BLaER1 treated with 17β-estradiol and CSF1 and Interleukin-3, amounts not matched to agents 10 nM and 100 nM (cell line): ENCODE results near the gene PARP1.

Experiments
- H3K27ac ChIP-seq, 11 experiments: shearing (Covaris generic); formaldehyde crosslinking; 2 replicates each; pipeline ENCODE4 v1.8.1; 2022
- H3K27me3 ChIP-seq, 11 experiments: shearing (Covaris generic); formaldehyde crosslinking; 2 replicates each; pipeline ENCODE4 v1.8.1; 2022
- H3K36me3 ChIP-seq, 11 experiments: shearing (Covaris generic); formaldehyde crosslinking; 2 replicates each; pipeline ENCODE4 v1.8.1; 2022
- H3K4me1 ChIP-seq, 10 experiments: shearing (Covaris generic); formaldehyde crosslinking; 2 replicates each; pipeline ENCODE4 v1.8.1; 2022
- H3K4me2 ChIP-seq, 11 experiments: shearing (Covaris generic); formaldehyde crosslinking; 2 replicates each; pipeline ENCODE4 v1.8.1; 2022
- H3K4me3 ChIP-seq, 10 experiments: shearing (Covaris generic); formaldehyde crosslinking; 2 replicates each; pipeline ENCODE4 v1.8.1; 2022
- H3K9ac ChIP-seq, 11 experiments: shearing (Covaris generic); formaldehyde crosslinking; 2 replicates each; pipeline ENCODE4 v1.8.1; 2022
- H3K9me3 ChIP-seq, 11 experiments: shearing (Covaris generic); formaldehyde crosslinking; replicated peaks in 1 of 11; 2 replicates each; pipeline ENCODE4 v1.8.1; 2022
- H4K20me1 ChIP-seq, 11 experiments: shearing (Covaris generic); formaldehyde crosslinking; 2 replicates each; pipeline ENCODE4 v1.8.1; 2022
- Cebpa-rat ChIP-seq, 11 experiments: shearing (Covaris generic); IDR thresholded peaks; 2 replicates each; pipeline ENCODE4 v1.8.1; 2022

PARP1 gene

GRCh38 chr1:226363801-226364513 is 43.9 kb downstream of the PARP1 start:
- H3K4me1 ChIP-seq: peaks cover 8 to 34% (median 22%) of the 10 kb centered on the region in 10 experiments
- no peaks in the 10 kb centered on the region for H3K9me3 ChIP-seq
- no peak overlapping the region for H3K4me3 ChIP-seq
- no peak for TF ChIP-seq Cebpa-rat (IDR thresholded peaks at IDR 0.05)
- no peaks in the 10 kb centered on the region for H3K27me3 ChIP-seq
- no peak overlapping the region for H3K4me2 ChIP-seq
- peaks cover 3 to 77% (median 30%) of the 10 kb centered on the region in 11 experiments; a peak in 17 of 22 replicates for H4K20me1 ChIP-seq
- no peak overlapping the region for H3K9ac ChIP-seq
- H3K27ac ChIP-seq: peak overlapping the region in 3 of 11 experiments; percentile 8 to 24 (median 13); a peak in 1 of 22 replicates
- peaks cover 99 to 100% (median 100%) of the 10 kb centered on the region in 11 experiments for H3K36me3 ChIP-seq

DNA sequence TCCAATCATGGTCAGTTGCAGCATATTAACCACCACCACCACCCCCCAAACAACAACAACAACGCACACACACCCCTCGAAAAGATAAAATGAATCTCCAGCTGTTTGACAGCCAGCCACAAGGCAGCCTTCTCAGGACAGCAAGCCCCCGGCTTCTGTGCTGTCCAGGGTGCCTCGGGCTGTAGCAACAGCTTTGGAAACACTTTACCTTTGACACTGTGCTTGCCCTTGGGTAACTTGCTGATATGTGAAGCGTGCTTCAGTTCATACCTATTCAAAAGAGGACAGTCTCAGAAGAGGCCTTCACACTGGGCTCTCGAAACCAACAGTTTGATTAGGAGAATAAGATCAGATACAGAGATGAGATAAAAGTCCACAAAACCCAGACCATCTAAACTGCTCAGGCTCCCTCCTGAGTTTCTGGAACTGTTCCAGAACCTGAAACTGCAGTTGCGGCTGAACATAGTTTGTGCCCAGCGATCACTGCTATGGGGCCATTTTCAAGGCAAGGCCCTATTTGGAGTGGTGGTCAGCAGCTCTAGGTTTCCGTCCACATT is 44.9 kb downstream of the PARP1 start:
- Histone ChIP-seq H3K4me3 (no peak overlapping the region), H3K4me1 (peaks cover 0 to 34% (median 19%) of the 10 kb centered on the region in 10 experiments; a peak in 18 of 20 replicates), H3K4me2 (no peak overlapping the region), H3K9me3 (no peaks in the 10 kb centered on the region), H3K27ac (no peak overlapping the region), H3K36me3 (peaks cover 99 to 100% (median 100%) of the 10 kb centered on the region in 11 experiments), H3K27me3 (no peaks in the 10 kb centered on the region), H3K9ac (no peak overlapping the region), H4K20me1 (peaks cover 0 to 67% (median 22%) of the 10 kb centered on the region in 11 experiments; a peak in 13 of 22 replicates)
- TF ChIP-seq Cebpa-rat (IDR thresholded peaks at IDR 0.05): no peak

GRCh38 chr1:226362361-226362760 is 45.5 kb downstream of the PARP1 start:
- H3K9ac ChIP-seq: no peak overlapping the region
- peaks cover 6 to 34% (median 18%) of the 10 kb centered on the region in 10 experiments for H3K4me1 ChIP-seq
- H3K4me2 ChIP-seq: no peak overlapping the region
- peaks cover 0 to 66% (median 17%) of the 10 kb centered on the region in 11 experiments; a peak in 13 of 22 replicates for H4K20me1 ChIP-seq
- H3K36me3 ChIP-seq: peaks cover 97 to 100% (median 100%) of the 10 kb centered on the region in 11 experiments
- H3K9me3 ChIP-seq: no peaks in the 10 kb centered on the region
- H3K27me3 ChIP-seq: no peaks in the 10 kb centered on the region
- no peak for TF ChIP-seq Cebpa-rat (IDR thresholded peaks at IDR 0.05)
- no peak overlapping the region for H3K4me3 ChIP-seq
- no peak overlapping the region for H3K27ac ChIP-seq

GRCh38 chr1:226360106-226360746 is 47.7 kb downstream of the PARP1 start:
- Histone ChIP-seq H3K27ac (no peak overlapping the region), H3K36me3 (peaks cover 76 to 100% (median 87%) of the 10 kb centered on the region in 11 experiments), H4K20me1 (peaks cover 0 to 51% (median 17%) of the 10 kb centered on the region in 11 experiments; a peak in 13 of 22 replicates), H3K4me3 (no peak overlapping the region), H3K4me2 (no peak overlapping the region), H3K27me3 (no peaks in the 10 kb centered on the region), H3K9ac (no peak overlapping the region), H3K4me1 (peaks cover 26 to 39% (median 34%) of the 10 kb centered on the region in 10 experiments), H3K9me3 (no peaks in the 10 kb centered on the region)
- TF ChIP-seq Cebpa-rat (IDR thresholded peaks at IDR 0.05): no peak

- H3K9ac ChIP-seq: no peak overlapping the region
- no peak for TF ChIP-seq Cebpa-rat (IDR thresholded peaks at IDR 0.05)
- H3K4me1 ChIP-seq: peaks cover 54 to 68% (median 62%) of the 10 kb centered on the region in 10 experiments
- H4K20me1 ChIP-seq: peaks cover 0 to 23% (median 10%) of the 10 kb centered on the region in 11 experiments; a peak in 10 of 22 replicates
- H3K27ac ChIP-seq: peak overlapping the region in 3 of 11 experiments; percentile 1 to 56 (median 12); a peak in 1 of 22 replicates
- no peak overlapping the region for H3K4me3 ChIP-seq
- peak overlapping the region; percentile 52 to 92 (median 81); a peak in 19 of 22 replicates for H3K4me2 ChIP-seq
- H3K27me3 ChIP-seq: no peaks in the 10 kb centered on the region
- no peaks in the 10 kb centered on the region for H3K9me3 ChIP-seq
- H3K36me3 ChIP-seq: peaks cover 48 to 76% (median 59%) of the 10 kb centered on the region in 11 experiments
Measured at GRCh38 chr1:226357416-226357815, 50.5 kb downstream of the PARP1 start.

DNA sequence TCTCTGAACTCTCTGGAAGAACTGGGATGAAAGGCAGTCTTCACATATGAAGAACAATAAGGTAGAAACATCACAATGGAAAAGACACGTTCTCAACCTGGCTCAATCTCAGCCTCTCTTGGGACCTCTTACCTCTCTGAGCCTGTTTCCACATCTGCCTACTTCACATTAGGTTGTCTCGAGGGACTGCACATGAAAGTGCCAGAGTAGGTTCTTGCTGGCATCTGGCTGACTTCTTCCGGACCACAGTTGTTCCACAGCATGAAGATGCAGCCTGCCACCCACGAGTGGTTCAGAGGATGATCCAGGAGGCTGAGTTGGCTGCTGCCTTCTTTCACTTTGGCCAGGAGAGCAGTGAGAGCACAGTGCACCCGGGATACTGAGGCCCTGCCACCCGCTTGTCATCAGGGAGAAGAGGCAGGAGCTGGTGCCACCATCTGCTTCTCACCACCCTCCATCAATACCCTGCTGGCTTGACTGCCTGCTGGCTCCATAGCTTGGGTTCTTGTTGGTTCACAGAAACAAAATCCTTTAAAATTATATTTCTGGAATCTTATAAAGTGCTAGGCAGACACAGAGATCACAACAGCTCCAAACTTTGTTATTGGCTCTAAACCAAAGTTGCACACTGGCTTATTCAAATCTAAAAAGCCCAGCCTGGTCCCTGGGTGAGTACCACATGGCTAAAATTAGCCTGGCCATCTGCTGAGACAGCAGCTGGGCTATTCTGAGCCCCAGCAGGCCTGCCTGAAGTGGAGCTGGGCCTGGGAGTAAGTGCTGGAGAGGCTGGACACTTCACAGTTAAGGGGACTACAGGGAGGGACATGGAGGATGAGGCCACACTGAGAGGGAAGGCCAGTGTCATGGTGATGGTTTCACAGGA is 52.0 kb downstream of the PARP1 start:
- Histone ChIP-seq H3K4me2 (peak overlapping the region; percentile 52 to 92 (median 81)), H3K27me3 (no peaks in the 10 kb centered on the region), H3K4me1 (peaks cover 64 to 80% (median 73%) of the 10 kb centered on the region in 10 experiments), H3K9ac (peak overlapping the region in 3 of 11 experiments; percentile 14 to 34 (median 21); a peak in 5 of 22 replicates), H3K27ac (peak overlapping the region in 5 of 11 experiments; percentile 10 to 67 (median 53); a peak in 9 of 22 replicates), H3K36me3 (peaks cover 33 to 61% (median 44%) of the 10 kb centered on the region in 11 experiments), H4K20me1 (peaks cover 0 to 17% (median 4%) of the 10 kb centered on the region in 11 experiments; a peak in 5 of 22 replicates), H3K4me3 (no peak overlapping the region; a peak in 1 of 20 replicates), H3K9me3 (no peaks in the 10 kb centered on the region)
- TF ChIP-seq Cebpa-rat (IDR thresholded peaks at IDR 0.05): no peak

DNA sequence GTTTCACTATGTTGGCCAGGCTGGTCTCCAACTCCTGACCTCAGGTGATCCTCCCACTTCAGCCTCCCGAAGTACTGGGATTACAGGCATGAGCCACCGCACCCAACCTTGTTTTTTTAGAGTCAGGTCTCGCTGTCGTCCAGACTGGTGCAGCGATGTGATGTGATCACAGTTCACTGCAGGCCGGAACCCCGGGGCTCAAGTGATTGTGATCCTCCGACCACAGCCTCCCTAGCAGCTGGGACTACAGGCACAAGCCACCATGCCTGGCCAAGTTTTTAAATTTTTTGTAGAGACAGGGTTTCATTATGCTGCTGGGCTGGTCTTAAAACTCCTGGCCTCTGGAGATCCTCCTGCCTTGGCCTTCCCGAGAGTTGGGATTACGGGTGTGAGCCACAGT is 52.9 kb downstream of the PARP1 start:
- TF ChIP-seq Cebpa-rat (IDR thresholded peaks at IDR 0.05): no peak
- Histone ChIP-seq H3K4me2 (peak overlapping the region; percentile 10 to 92 (median 81); a peak in 20 of 22 replicates), H3K9me3 (no peaks in the 10 kb centered on the region), H3K4me3 (no peak overlapping the region), H3K36me3 (peaks cover 24 to 52% (median 35%) of the 10 kb centered on the region in 11 experiments), H3K27ac (peak overlapping the region in 6 of 11 experiments; percentile 1 to 67 (median 32); a peak in 8 of 22 replicates), H3K27me3 (no peaks in the 10 kb centered on the region), H3K9ac (peak overlapping the region in 2 of 11 experiments; percentile 20 to 24; a peak in 1 of 22 replicates), H4K20me1 (peaks cover 0 to 17% (median 3%) of the 10 kb centered on the region in 11 experiments; a peak in 5 of 22 replicates), H3K4me1 (peaks cover 73 to 89% (median 82%) of the 10 kb centered on the region in 10 experiments)
